Measurements from ENCODE around the gene JAK3. TPM values are rescaled to one million over a fixed set of nuclear protein-coding genes. Genes with fewer than 3 reads are reported as not detected.

The JAK3 gene
- total and polyA plus RNA-seq, 2 of the 4 experiments (the other 2 are of a cell fraction), result 0.36 to 1.5 TPM

DNA sequence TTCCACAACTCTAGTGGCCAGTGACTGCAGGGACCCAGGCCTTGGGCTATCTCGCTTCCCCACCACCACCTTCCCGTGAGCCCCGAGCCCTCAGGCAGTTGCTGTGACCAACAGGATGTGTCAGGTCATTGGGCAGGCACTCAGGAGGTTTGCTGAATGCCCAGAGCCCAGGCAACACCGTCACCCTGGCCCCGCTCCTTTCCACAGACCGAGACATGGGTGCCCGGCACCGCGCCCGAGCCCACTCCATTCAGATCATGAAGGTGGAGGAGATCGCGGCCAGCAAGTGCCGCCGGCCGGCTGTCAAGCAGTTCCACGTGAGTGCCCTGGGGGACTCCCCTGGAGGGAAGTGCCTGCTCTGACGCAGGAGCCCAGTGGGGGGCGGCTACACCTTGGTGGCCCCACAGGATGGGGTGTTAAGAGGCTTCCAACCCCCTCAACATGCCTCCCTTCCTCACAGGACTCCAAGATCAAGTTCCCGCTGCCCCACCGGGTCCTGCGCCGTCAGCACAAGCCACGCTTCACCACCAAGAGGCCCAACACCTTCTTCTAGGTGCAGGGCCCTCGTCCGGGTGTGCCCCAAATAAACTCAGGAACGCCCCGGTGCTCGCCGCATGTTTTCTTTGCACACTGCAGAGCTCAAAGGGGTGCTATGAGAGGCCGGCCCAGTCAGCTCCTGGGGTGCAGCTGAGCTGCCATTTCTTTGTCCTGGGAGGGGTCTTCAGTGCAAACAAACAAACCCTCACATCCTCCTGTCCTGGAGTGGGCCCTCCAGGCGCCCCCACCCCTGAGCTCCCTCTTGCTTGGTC lies 15.1 kb upstream of the JAK3 start:
- ChIA-PET CTCF (no interaction called here), POLR2A (ENCODE audit: unreplicated experiment) (no interaction called here)
- Histone ChIP-seq H4K91ac (ENCODE audit: insufficient read depth, low read depth, low read length) (no peak overlapping the region), H2AFZ (replicated peaks; ENCODE audit: low read length, poor library complexity) (no peak overlapping the region), H2BK5ac (ENCODE audit: low read depth, low read length, poor library complexity, severe bottlenecking) (no peak overlapping the region), H3K23ac (ENCODE audit: low read depth, low read length) (no peak overlapping the region), H2AK5ac (ENCODE audit: low read depth, low read length) (no peak overlapping the region), H4K5ac (ENCODE audit: low read depth, low read length) (no peak overlapping the region), H3K18ac (ENCODE audit: low read depth, low read length) (no peak overlapping the region), H3K9me3 (ENCODE audit: control insufficient read depth, insufficient read depth, low read length) (no peaks in the 10 kb centered on the region), H2BK20ac (ENCODE audit: low read depth, low read length) (no peak overlapping the region), H3K4ac (ENCODE audit: low read depth, low read length) (no peak overlapping the region), H3K4me1 (ENCODE audit: control insufficient read depth, insufficient read depth, low read length) (peaks cover 7% of the 10 kb centered on the region), H2BK120ac (ENCODE audit: low read depth, low read length) (no peak overlapping the region), H2AK9ac (replicated peaks; ENCODE audit: low read depth, low read length, poor library complexity) (peak overlapping the region; percentile 58), H3K9ac (ENCODE audit: low read depth, low read length) (no peak overlapping the region), H3K79me1 (ENCODE audit: low read depth in 1 of 2, low read length in 2 of 2) (peaks cover 12 to 48% of the 10 kb centered on the region in 2 experiments; a peak in 3 of 4 replicates), H3K27me3 (ENCODE audit: control insufficient read depth, insufficient read depth, low read length) (no peaks in the 10 kb centered on the region), H2BK15ac (ENCODE audit: low read depth, low read length) (no peak overlapping the region), H4K20me1 (ENCODE audit: insufficient read depth, low read length) (peaks cover 62% of the 10 kb centered on the region), H3K14ac (replicated peaks; ENCODE audit: low read depth, low read length) (no peak overlapping the region), H3K36me3 (ENCODE audit: control insufficient read depth, insufficient read depth, low read length) (peaks cover 43% of the 10 kb centered on the region), H4K8ac (ENCODE audit: low read depth in 2 of 2, low read length in 2 of 2) (no peak overlapping the region), H3K4me3 (ENCODE audit: insufficient read depth, low read depth, low read length) (no peak overlapping the region), H3K4me2 (ENCODE audit: low read depth, low read length) (no peak overlapping the region), H3K27ac (ENCODE audit: insufficient read depth, low read length) (no peak overlapping the region), H3K9me1 (ENCODE audit: insufficient read depth, low read length) (peaks cover 12% of the 10 kb centered on the region; the same call in 1 of the 2 replicates), H3K56ac (ENCODE audit: extremely low read depth, insufficient read depth, low read length) (no peak overlapping the region)
- intact Hi-C loops (cut with micrococcal nuclease), result no loop called here
- in situ Hi-C loops (cut with MboI; ENCODE audit: low sequenced_read_pairs), result no loop called here
- ATAC-seq (ENCODE audit: low read depth) (no peak), DNase-seq (no peak)
- dilution Hi-C loops (cut with HindIII; ENCODE audit: low sequenced_read_pairs, unreplicated experiment), result no loop called here
- TF ChIP-seq RAD21 (IDR thresholded peaks at IDR 0.05; ENCODE audit: low read length) (no peak), CHD1 (IDR thresholded peaks at IDR 0.05; ENCODE audit: low read depth, low read length) (no peak), CEBPB (IDR thresholded peaks at IDR 0.05; ENCODE audit: low read depth, low read length) (no peak), RFX5 (IDR thresholded peaks at IDR 0.05; ENCODE audit: low read depth, low read length) (no peak), BHLHE40 (IDR thresholded peaks at IDR 0.05; ENCODE audit: low read depth, low read length) (no peak), MAZ (IDR thresholded peaks at IDR 0.05; ENCODE audit: borderline replicate concordance, low read depth, low read length) (no peak), FOS (IDR thresholded peaks at IDR 0.05; ENCODE audit: low read depth, low read length) (no peak), NFE2L2 (IDR thresholded peaks at IDR 0.05; ENCODE audit: low read depth, low read length) (no peak)
- TF ChIP-seq, protein P1, sequence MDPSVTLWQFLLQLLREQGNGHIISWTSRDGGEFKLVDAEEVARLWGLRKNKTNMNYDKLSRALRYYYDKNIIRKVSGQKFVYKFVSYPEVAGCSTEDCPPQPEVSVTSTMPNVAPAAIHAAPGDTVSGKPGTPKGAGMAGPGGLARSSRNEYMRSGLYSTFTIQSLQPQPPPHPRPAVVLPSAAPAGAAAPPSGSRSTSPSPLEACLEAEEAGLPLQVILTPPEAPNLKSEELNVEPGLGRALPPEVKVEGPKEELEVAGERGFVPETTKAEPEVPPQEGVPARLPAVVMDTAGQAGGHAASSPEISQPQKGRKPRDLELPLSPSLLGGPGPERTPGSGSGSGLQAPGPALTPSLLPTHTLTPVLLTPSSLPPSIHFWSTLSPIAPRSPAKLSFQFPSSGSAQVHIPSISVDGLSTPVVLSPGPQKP (IDR thresholded peaks at IDR 0.05; ENCODE audit: borderline replicate concordance, low read depth, low read length), result no peak
- no TSS peak for BruUV-seq (replicated peaks)
- 94% methylated on average over 5 of the region's 31 CpGs; no CpG with 5 or more reads in 1 of the 2 experiments for WGBS, 2 experiments (ENCODE audit: extremely low coverage in 2 of 2, insufficient read length in 1 of 2)
